Thyroid gland (tissue), 4 donors: ENCODE data around the gene JADE3. TPM values are rescaled to one million over a fixed set of nuclear protein-coding genes. Genes with fewer than 3 reads are reported as not detected.
A peak's percentile ranks its signal among the peaks of the same experiment; 100 is the strongest.

ENCODE experiments used
- DNase-seq, 2 donors: peaks; one replicate each; pipeline ENCODE4 v3.0.0-alpha.2; 2019
- H3K27ac ChIP-seq, 3 donors: fragments of 200-600 bp; sonication (generic); 1 replicate in 2 of 3; 2 replicates in 1 of 3; pipeline ENCODE4 v1.5.1; 2016 to 2019; ENCODE audit warnings: mild to moderate bottlenecking in 1 of 3, moderate library complexity in 1 of 3
- H3K27me3 ChIP-seq: fragments of 200-600 bp; sonication (generic); one replicate; pipeline ENCODE4 v1.5.1; 2019
- H3K36me3 ChIP-seq, 2 donors: fragments of 200-600 bp; sonication (generic); one replicate each; pipeline ENCODE4 v1.5.1; 2016 to 2019
- H3K4me1 ChIP-seq, 2 donors: fragments of 200-600 bp; sonication (generic); one replicate each; pipeline ENCODE4 v1.5.1; 2017 to 2019
- H3K4me3 ChIP-seq, 3 donors: fragments of 200-600 bp; sonication (generic); replicated peaks in 1 of 3; 1 replicate in 2 of 3; 2 replicates in 1 of 3; pipeline ENCODE4 v1.5.1; 2016; ENCODE audit warnings: mild to moderate bottlenecking in 1 of 3
- H3K9me3 ChIP-seq: fragments of 200-600 bp; sonication (generic); one replicate; pipeline ENCODE4 v1.5.1; 2017
- POLR2A ChIP-seq, 2 donors: fragments of 450-650 bp; IDR thresholded peaks; one replicate each; pipeline ENCODE4 v1.6.1; 2017; ENCODE audit warnings: antibody characterized with exemption in 2 of 2, mild to moderate bottlenecking in 2 of 2, moderate library complexity in 1 of 2
- WGBS, 2 donors: methylation state at CpG; one replicate each; pipeline ENCODE4 v1.1.5; 2017; 5-methylcytosine and 5-hydroxymethylcytosine counted together
- intact Hi-C: fragments of 100-400 bp; cut with DNase I; formaldehyde crosslinking; loops from one replicate; pipeline ENCODE4 v1.15.1; 2023
- total RNA-seq, 4 donors: library from RNA; depleted of rRNA; stranded (reverse); fragments of >200 nt; gene quantifications; one replicate each; pipeline ENCODE4 v1.2.3, GENCODE V29; 2016
- TF ChIP-seq, protein P1 (sequence below), 6 experiments: fragments of 200-600 bp in 3 of 6; fragments of 450-650 bp in 3 of 6; sonication (generic) in 3 of 6; IDR thresholded peaks; one replicate each; pipeline ENCODE4 v1.5.1; 2016 to 2019; ENCODE audit warnings: antibody characterized with exemption in 6 of 6, mild to moderate bottlenecking in 2 of 6, inconsistent platforms in 1 of 6, moderate library complexity in 1 of 6

The JADE3 gene
- total RNA-seq, 4 donors from 2014 or later, result 6.0 to 8.5 (median 7.8) TPM

DNA sequence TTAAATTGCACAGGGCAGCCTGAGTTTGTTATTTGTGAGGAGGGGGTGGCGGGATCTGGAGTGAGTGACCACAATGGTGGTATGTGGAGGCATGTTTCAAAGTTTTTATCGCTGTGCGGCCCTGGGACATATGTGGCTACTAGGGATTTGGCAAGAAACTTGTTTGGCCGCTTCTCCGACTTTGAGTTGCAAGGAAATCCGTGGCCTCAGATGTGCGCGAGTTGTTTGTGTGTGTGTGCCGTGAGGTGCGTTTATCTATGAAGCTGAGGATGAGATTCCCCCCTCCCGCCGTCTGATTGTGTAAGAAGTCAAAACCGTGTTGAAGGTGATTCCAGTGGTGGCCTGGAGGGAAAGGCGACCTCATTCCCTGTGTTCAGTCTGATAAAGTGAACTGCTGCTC is 1.4 kb downstream of the JADE3 start:
- H3K4me1 ChIP-seq, result no peaks in the 10 kb centered on the region
- TF ChIP-seq, protein P1, sequence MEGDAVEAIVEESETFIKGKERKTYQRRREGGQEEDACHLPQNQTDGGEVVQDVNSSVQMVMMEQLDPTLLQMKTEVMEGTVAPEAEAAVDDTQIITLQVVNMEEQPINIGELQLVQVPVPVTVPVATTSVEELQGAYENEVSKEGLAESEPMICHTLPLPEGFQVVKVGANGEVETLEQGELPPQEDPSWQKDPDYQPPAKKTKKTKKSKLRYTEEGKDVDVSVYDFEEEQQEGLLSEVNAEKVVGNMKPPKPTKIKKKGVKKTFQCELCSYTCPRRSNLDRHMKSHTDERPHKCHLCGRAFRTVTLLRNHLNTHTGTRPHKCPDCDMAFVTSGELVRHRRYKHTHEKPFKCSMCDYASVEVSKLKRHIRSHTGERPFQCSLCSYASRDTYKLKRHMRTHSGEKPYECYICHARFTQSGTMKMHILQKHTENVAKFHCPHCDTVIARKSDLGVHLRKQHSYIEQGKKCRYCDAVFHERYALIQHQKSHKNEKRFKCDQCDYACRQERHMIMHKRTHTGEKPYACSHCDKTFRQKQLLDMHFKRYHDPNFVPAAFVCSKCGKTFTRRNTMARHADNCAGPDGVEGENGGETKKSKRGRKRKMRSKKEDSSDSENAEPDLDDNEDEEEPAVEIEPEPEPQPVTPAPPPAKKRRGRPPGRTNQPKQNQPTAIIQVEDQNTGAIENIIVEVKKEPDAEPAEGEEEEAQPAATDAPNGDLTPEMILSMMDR (IDR thresholded peaks at IDR 0.05), result no peak
- no peak for TF ChIP-seq POLR2A (IDR thresholded peaks at IDR 0.05)
- H3K4me3 ChIP-seq, result peak overlapping the region in 2 of 3 donors; percentile 56 to 58
- peak; percentile 13 to 29 for DNase-seq
- intact Hi-C loops, result no loop called here
- no peaks in the 10 kb centered on the region for H3K27me3 ChIP-seq
- no peak overlapping the region for H3K27ac ChIP-seq
- 0 to 7% methylated on average over 9 of the region's 14 CpGs for WGBS, 2 donors
- H3K9me3 ChIP-seq, result no peaks in the 10 kb centered on the region
- H3K36me3 ChIP-seq, result no peaks in the 10 kb centered on the region

DNA sequence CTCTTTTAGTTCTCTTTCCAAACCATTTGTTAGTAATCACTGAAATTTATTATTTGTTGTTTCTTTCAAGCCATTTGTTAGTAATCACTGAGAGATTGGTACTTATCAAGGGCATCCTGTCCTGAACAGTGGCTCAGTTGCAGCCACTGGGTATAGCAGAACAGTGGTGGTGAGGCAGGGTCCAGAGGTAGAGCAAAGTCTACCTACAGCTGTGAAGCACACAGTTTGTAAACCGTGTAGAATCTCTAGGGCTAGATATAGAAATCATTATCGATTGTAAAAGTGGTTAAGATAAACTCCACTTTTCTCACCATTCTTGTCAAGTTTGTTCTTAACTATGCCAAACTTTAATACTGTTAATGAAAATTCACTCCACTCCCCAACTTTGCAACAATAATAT is 4.1 kb downstream of the JADE3 start:
- 75 to 80% methylated on average over 2 of the region's 2 CpGs for WGBS, 2 donors
- no peaks in the 10 kb centered on the region for H3K27me3 ChIP-seq
- H3K4me1 ChIP-seq, result no peaks in the 10 kb centered on the region
- H3K4me3 ChIP-seq, result no peak overlapping the region
- no peaks in the 10 kb centered on the region for H3K36me3 ChIP-seq
- TF ChIP-seq, protein P1 (IDR thresholded peaks at IDR 0.05), result no peak
- no peak for TF ChIP-seq POLR2A (IDR thresholded peaks at IDR 0.05)
- intact Hi-C loops, result no loop called here
- no peak for DNase-seq
- H3K27ac ChIP-seq, result no peak overlapping the region
- H3K9me3 ChIP-seq, result no peaks in the 10 kb centered on the region

DNA sequence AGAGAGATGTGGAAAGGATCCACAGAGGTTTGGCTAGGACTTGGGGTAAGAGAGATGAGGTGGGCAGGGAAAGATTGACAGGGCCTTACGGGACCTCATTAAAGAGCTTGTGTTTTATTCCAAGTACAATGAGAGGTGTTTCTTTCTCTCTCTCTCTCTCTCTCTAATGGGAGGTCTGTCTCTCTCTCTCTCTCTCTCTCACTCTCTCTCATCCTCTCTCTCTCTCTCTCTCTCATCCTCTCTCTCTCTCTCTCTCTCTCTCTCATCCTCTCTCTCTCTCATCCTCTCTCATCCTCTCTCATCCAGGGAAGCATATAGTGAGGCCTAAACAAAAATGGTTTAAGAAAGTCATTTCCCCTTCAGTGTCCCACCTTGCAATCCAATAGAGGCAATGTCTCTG is 5.4 kb downstream of the JADE3 start:
- Histone ChIP-seq H3K9me3 (no peaks in the 10 kb centered on the region), H3K4me1 (no peaks in the 10 kb centered on the region), H3K27me3 (no peaks in the 10 kb centered on the region), H3K36me3 (no peaks in the 10 kb centered on the region), H3K27ac (no peak overlapping the region), H3K4me3 (no peak overlapping the region)
- TF ChIP-seq, protein P1 (IDR thresholded peaks at IDR 0.05), result no peak
- no peak for TF ChIP-seq POLR2A (IDR thresholded peaks at IDR 0.05)
- 75 to 92% methylated on average over 1 of the region's 1 CpG for WGBS, 2 donors
- intact Hi-C loops, result no loop called here
- no peak for DNase-seq

DNA sequence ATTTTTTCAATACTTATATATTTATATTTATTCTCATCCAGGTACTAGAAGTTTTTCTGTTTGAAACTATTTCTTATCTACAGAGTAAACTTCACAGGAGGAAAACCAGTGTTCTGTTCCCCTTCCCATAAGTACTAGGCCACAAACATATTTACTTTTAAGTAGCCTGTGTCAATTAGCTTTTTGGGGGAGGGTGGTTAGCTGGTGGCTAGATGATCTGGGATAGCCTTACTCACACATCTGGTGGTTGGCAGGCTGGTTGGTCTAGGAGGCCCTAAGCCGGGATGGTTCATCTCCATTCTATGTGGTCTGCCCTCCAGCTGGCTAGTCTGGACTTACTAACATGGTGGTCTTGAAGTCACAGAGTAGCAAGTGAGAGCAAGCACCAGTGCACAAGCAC is 6.2 kb downstream of the JADE3 start:
- Histone ChIP-seq H3K9me3 (no peaks in the 10 kb centered on the region), H3K27ac (no peak overlapping the region), H3K27me3 (no peaks in the 10 kb centered on the region), H3K4me3 (no peak overlapping the region), H3K4me1 (no peaks in the 10 kb centered on the region), H3K36me3 (no peaks in the 10 kb centered on the region)
- no peak for DNase-seq
- 100% methylated on average over 1 of the region's 1 CpG for WGBS, 2 donors
- intact Hi-C loops, result no loop called here
- TF ChIP-seq, protein P1 (IDR thresholded peaks at IDR 0.05), result no peak
- TF ChIP-seq POLR2A (IDR thresholded peaks at IDR 0.05), result no peak

DNA sequence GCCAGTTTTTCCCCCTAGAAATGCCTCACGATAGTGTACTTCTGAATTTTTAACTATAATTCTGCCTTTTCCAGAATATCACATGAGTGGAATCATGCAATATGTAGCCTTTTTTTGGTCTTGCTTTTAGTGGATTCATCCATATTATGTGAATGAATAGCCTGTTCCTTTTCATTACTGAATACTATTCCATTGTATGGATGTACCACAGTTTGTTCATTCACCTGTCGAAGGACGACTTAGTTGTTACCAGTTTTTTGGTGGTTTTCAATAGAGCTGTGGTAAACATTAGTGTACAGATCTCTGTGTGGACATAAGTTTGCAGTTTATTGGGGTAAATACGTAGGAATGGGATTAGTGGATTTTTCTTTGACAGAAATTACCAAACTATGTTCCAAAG is 8.0 kb downstream of the JADE3 start:
- TF ChIP-seq, protein P1 (IDR thresholded peaks at IDR 0.05), result no peak
- no peak for TF ChIP-seq POLR2A (IDR thresholded peaks at IDR 0.05)
- Histone ChIP-seq H3K27ac (no peak overlapping the region), H3K4me3 (no peak overlapping the region), H3K27me3 (no peaks in the 10 kb centered on the region), H3K9me3 (no peaks in the 10 kb centered on the region), H3K36me3 (no peaks in the 10 kb centered on the region), H3K4me1 (no peaks in the 10 kb centered on the region)
- intact Hi-C loops, result no loop called here
- no peak for DNase-seq
- 70 to 75% methylated on average over 4 of the region's 4 CpGs for WGBS, 2 donors
